Choroid plexus epithelial cell (primary cell): ENCODE results near the gene ANK3.

Experiments used
- DNase-seq: peaks from one replicate; pipeline ENCODE4 v3.0.0-alpha.2; 2010; ENCODE audit warnings: low read depth
- H3K4me3 ChIP-seq: 2 replicates; pipeline ENCODE4 v1.5.1; 2011; ENCODE audit warnings: low read depth, mild to moderate bottlenecking, control low read depth, low read length, moderate library complexity
- CTCF ChIP-seq: conservative IDR thresholded peaks from 2 replicates; pipeline ENCODE4 v1.5.1; 2011; ENCODE audit warnings: low read depth, mild to moderate bottlenecking, control low read depth, inconsistent platforms, low read length, moderate library complexity

Gene ANK3

GRCh38 chr10:60428387-60428737, 38.7 kb upstream of the ANK3 start:
- peak; percentile 39 for DNase-seq
- no peak overlapping the region for H3K4me3 ChIP-seq
- TF ChIP-seq CTCF, result no peak

- no peak overlapping the region for H3K4me3 ChIP-seq
- no peak for TF ChIP-seq CTCF
- DNase-seq, result peak; percentile 39
These were observed 38.2 kb upstream of the ANK3 start for GRCh38 chr10:60427709-60428386.

GRCh38 chr10:60427148-60427547, 37.5 kb upstream of the ANK3 start:
- TF ChIP-seq CTCF, result no peak
- DNase-seq, result peak; percentile 51

GRCh38 chr10:60426425-60426824, 36.8 kb upstream of the ANK3 start:
- peak; percentile 94 for DNase-seq
- no peak for TF ChIP-seq CTCF
- H3K4me3 ChIP-seq, result no peak overlapping the region

More at GRCh38 chr10:60427148-60427547, 37.5 kb upstream of the ANK3 start:
- H3K4me3 ChIP-seq, result no peak overlapping the region

GRCh38 chr10:60425392-60426110, 35.9 kb upstream of the ANK3 start:
- no peak for TF ChIP-seq CTCF
- no peak overlapping the region for H3K4me3 ChIP-seq
- peak; percentile 71 for DNase-seq

GRCh38 chr10:60424971-60425370, 35.3 kb upstream of the ANK3 start:
- TF ChIP-seq CTCF, result no peak
- H3K4me3 ChIP-seq, result no peak overlapping the region
- DNase-seq, result no peak

GRCh38 chr10:60423920-60424319, 34.2 kb upstream of the ANK3 start:
- no peak for DNase-seq

More at GRCh38 chr10:60423920-60424319, 34.2 kb upstream of the ANK3 start:
- H3K4me3 ChIP-seq, result no peak overlapping the region
- no peak for TF ChIP-seq CTCF
